Measurements from ENCODE around the gene C1orf198.
"Not testable (repeated sequence)": the region's sequence is repeated elsewhere in the genome, so short reads cannot be mapped to it uniquely, and the experiment has no call there.

Gene C1orf198

DNA sequence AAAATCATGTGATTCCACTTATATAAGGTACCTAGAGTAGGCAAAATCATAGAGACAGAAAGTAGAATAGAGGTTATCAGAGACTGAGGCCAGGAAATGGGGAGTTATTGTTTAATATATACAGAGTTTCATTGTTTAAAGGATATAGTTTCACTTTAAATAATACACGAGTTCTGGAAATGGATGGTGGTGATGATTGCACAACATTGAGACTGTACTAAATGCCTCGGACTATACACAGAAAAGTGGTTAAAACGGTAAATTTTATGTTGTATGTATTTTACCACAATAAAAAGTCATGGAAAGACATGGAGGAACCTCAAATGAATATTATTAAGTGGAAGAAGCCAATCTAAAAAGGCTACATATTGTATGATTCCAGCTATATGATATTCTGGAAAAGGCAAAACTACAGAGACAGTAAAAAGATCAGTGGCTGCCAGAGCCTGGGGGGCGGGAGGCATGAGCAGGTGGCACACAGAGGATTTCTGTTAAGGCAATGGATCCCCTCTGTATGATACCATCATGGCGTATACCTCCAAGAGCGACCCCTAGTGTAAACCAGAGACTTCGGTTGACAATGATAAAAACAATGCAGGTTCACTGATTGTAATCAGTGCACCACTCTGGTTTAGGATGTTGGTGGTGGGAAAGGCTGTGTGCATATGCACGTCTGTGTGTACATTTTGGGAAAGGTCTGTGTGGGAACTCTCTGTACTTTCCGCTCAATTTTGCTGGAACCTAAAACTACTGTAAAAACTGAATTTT is 7.5 kb downstream of the C1orf198 start:
- no peak for DNase-seq (ENCODE audit: low read depth)

DNA sequence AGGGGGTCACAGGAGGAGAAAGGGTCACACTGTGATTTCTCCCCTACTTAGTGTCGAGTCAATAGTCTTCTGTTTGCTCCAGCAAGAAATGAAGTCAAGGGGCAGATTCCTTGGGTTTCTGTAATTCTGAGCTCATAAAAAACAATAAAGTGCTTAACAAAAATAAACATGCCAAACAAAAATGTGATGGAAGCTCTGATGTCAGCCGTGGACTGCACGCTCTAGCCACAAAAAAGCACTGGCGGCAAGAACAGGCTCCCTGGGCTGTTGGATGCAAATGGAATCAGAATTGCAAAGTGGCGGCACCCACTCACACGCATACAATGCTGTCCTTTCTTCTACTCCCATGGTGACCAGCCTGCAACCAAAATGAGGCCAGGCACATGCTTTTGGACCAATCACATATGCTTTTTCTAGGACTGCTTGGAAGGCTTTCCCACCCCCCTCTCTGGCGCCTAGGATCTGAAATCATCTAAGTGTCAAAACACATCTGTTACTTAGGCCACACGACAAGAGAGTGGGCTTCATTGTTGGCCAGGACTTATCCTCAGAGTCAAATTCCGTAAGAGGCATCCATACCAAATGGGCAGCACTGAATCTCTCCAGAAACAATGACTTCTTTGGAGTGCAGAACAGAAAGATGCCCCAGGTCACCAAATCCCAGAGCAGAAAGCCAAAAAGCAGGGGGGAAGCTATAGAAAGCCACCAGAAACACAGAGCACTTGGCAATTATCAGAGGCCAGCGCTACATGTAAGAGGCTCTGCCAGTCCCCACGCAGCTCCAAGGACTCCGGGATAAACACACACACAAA is 9.2 kb downstream of the C1orf198 start:
- peak; percentile 87 for DNase-seq (ENCODE audit: low read depth)

DNA sequence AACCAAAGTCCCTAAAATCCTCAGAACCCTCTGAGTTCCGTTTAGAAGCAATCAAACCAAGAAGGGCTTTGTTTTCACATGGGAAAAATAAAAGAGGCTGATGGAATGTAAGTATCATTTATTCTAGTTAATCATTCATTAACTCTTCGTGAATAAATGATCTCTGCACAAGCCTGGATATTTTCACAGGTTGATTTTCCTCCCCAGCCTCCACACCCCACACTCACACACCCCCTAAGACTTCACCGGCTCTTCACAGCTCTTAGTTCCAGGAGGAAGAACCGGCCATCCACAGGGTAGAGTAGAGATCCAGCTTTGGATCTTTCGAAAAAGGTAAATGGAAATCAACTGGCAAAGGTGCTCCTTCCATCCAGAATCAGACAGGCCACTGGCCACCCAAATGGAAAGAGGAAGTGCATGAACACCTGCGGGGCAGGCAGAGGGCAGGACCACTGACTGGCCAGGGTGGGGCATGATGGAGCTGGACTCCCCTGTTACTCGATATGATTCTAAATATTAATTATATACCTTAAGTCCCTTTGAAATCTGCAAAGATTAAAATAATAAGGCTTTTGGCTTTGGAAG is 10.0 kb downstream of the C1orf198 start:
- DNase-seq (ENCODE audit: low read depth) = no peak

DNA sequence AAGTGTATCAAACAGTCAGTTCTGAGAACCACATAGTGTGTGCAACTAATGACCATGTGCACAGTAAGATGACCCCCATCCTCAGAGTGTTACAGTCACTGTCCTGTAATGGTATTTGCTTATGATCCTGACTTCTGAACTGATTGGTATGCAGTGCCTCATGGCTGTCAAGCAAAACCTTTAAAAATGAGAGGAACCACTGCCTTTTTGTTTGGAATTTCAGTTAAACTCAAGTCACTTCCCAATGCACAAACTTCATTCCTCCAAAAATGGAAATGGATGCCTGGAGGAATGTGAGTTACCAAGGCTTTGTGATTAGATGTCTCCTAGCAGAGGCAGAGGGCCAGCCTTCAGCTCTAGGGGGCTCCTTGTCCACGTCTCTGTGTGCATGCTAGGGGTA is 10.5 kb downstream of the C1orf198 start:
- no peak for DNase-seq (ENCODE audit: low read depth)

DNA sequence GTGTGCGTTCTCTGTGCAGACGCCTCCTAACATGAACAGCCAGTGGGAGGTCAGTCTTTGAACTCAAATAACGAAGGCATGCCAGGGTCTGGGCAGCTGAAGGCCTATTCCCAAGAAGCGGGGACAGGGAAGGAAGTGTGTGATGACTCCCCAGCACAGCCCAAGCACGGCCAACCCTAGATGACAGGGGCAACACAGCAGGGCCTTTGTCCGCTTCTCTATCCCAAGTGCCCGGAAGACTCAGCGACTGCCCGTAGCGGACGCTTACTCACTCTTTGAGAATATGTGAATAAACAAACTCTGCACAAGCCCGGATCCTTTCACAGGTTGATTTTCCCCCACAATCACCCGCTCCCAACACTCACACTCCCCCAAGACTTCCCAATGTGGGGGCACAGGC is 11.2 kb downstream of the C1orf198 start:
- peak; percentile 73 for DNase-seq (ENCODE audit: low read depth)

DNA sequence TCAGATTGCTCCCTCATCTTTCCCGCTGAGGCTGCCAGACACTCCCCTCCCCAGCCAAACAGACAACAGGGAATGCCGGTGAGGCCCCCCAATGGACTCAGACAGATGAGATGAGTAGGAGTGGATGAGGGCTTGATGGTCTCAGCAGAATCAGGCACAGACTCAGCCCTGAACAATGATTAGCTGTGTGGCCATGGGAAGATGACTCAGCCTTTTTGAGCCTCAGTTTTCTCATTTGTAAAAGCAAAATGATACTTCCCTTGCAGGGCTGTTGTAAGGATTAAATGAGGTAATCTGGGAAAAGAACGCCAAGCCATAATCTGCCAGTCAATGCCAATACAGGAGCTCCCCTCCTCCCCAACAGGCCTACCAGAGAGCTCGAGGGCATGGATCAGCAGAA is 12.4 kb downstream of the C1orf198 start:
- peak; percentile 66 for DNase-seq (ENCODE audit: low read depth)

DNA sequence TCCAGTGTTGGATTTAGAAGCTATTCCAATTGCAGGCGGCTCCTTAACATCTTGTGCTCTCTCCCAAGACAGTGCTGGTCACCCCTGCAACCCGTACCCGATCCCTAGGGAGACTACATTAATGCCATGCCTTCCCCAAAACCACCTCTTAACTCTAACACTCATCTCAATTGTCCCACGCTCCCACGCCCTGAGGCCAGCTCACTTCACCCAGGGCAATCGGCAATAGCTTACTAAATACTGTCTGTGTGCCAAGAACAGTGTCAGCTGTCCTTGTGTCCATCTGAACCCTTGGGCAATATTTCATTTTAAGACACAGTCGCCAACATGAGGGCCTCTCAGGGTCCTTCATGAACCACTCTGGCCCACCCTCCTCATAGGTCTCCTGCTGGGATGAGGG is 13.9 kb downstream of the C1orf198 start:
- DNase-seq (ENCODE audit: low read depth) = no peak

DNA sequence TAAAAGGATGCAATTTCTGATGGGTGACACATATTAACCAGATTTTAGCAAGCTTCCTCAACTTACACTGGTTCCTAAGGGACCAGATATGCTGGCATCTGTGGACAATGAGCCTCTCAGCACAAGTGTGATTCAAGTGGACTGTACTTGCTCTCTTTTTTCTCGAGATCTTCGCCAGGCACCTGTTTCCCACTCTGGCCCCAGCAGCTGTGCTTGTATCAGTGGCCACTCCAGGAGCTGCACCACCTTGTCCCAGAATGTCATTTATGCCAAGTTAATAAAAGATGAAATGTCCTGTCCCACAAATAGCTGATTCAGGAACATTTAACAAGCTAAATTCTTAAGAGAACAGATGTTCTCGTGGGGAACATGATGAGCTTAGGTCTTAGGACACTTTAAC is 14.6 kb downstream of the C1orf198 start:
- no peak for DNase-seq (ENCODE audit: low read depth)

DNA sequence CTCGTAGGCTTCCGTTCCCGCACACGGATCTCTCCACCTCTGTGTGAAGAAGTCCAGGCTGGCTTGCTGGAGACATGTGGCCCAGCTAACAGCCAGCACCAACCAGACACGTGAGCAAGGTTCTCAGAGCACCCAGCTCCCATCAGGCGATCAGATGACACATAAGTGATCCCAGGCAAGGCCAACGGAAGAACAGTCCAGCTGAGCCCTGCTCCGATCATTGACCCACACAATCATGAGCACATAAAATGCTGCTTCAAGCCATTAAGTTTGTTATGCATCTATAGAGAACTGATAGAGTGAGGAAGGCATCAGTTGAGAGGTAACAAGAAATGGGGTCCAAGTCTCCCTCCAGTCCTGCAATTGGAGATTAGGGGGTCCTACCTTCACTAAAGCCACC is 15.4 kb downstream of the C1orf198 start:
- no peak for DNase-seq (ENCODE audit: low read depth)

DNA sequence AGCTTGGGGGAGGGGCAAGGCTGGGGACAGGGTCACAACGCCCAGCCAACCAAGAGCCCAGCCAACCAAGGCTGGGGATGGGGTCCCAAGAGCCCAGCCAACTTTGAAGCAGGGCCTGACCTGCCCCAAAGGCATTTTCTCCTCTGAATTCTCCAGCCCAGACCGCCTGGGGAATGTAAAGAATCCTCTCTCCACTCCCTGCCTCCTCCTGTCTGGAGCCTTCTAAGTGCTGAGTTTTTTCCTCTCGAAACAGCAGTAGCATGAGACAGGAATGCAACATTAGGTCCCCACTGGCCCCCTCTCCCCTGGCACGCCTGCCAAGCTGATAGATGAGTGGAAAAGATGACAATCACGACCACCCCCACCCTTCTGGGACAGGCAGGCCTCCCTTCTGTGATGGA is 17.0 kb downstream of the C1orf198 start:
- peak; percentile 78 for DNase-seq (ENCODE audit: low read depth)

DNA sequence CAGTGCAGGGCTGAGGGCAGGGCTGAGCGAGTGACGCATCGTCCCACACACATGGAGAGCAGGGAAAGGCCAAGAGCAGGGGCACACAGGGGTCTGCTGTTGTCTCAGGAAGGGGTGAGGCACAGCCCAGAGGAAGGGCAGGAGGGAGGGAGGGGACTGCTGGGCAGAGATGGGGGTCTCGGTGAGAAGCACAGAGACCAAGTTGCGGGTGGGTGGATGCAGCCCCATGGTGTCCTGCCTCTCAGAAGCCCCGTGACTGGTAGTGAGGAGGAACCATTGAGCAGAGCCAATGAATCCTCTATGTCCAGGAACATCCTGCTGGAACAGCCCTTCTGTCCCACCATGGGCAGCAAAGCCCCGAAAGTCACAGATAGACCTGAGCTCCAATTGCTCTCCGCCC is 17.8 kb downstream of the C1orf198 start:
- DNase-seq (ENCODE audit: low read depth) = no peak

DNA sequence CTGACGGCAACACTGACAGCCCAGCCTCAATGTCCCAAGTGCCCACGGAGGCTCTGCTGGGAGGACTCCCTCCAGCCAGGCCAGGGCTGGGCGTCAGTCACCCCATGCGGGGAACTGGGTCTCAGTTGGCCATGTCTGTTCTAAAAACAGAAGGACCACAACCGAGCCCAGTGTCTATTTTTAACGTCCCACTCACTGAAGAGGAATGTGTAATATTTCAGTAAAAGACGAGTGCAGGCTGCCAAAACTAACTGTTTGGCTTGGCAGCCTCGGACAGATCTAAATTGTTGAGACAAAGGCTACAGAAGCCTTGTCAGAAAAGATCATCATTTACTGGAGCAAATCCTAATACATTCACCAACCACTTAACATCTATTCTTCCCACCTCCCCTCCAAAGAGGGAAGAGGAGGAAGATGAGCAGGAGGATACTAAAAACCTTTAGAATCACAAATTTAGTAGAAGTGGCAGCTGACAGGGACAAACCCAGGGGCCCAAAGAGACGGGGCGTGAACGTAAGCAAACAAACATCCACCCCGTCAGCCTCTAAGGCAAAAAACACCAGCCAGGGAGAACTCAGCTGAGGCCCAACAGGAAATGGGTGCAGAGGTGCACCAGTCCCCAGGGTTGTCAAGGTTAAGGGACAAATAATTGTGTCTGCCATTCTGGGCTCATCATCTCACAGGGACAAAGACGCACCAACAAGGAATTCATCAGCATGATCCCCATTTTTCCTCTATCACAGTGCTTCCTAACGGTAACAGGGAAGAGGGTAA is 18.7 kb downstream of the C1orf198 start:
- peak; percentile 94 for DNase-seq (ENCODE audit: low read depth)

DNA sequence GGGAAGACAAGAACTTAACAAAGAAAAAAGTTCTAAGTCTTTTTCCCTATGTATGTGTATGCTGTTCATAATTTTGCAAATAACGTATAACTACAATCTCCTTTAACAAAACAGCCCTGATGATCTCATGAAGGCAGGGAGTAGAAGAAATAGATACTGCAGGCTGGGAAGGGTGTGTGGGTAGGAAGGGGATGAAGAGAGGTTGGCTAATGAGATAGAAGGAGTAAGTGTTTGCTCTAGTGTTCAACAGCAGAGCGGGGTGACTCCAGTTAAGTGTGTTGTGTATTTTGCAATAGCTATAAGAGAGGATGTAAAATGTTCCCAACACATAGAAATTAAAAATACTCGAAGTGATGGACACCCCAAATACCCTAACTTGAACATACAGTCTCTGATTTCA is 20.1 kb downstream of the C1orf198 start:
- no peak for DNase-seq (ENCODE audit: low read depth)

DNA sequence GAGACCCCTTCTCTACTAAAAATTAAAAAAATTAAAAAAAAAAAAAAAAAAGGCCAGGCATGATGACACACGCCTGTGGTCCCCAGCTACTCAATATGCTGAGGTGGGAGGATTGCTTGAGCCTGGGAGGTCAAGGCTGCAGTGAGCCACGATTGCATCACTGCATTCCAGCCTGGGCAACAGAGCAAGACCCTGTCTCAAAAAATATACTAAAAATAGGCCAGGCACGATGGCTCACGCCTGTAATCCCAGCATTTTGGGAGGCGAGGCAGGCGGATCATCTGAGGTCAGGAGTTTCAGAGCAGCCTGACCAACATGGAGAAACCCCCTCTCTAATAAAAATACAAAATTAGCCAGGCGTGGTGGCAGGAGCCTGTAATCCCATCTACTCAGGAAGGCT is 23.1 kb downstream of the C1orf198 start:
- DNase-seq (ENCODE audit: low read depth) = not testable (repeated sequence)

DNA sequence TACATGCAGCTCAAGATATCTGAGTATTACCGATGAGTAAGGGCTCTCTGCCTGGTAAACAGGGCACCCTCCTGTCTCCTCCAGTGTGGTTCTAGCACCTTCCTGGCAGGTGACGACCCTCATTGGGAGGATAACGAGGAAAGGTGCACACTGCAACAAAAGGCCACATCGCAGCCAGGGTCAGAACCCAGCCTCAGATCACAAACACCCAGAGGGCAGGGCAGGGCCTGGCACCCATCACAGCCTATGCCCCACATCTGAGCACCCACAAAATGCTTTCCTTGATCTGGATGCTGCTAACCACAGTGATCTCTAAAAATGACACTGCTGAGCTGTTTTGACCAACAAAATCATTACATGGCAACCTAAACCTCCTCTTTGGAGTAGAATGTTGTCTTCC is 23.8 kb downstream of the C1orf198 start:
- no peak for DNase-seq (ENCODE audit: low read depth)

DNA sequence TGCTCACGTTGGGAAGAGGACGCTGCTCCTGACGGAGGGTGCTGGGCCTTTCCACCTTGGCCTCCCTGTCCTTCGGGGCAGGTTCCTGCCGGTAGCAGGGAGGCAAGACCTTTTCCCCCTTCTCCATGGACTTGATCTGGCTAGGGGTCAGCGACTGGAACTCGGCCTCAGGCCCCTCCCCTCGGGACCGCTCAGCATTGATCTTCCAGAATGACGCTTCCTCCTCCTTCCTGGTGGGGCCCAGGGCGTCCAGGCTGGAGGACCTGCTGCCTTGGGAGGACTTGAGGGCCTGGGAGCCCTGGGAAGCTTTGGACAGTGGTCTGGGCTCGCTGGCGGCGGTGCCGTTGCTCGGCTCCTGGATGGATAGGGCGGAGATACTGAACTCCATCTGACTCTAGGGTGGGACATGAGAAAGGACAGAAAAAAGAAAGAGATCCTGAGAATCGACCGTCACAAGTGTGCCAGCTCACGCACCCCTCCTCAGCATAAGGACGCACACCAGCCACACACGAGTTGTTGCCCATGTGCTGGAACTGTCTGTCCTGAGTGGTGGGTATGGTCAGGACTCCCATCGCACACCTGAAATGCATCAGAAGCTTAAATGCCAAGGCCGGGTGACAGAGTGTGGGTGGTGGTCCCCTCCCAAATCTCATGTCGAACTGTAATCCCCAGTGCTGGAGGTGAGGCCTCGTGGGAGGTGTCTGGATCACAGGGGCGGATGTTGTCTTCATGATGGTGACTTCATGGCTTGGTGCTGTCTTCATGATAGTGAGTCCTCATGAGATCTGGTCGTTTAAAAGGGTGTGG is 24.6 kb downstream of the C1orf198 start:
- DNase-seq (ENCODE audit: low read depth) = no peak

DNA sequence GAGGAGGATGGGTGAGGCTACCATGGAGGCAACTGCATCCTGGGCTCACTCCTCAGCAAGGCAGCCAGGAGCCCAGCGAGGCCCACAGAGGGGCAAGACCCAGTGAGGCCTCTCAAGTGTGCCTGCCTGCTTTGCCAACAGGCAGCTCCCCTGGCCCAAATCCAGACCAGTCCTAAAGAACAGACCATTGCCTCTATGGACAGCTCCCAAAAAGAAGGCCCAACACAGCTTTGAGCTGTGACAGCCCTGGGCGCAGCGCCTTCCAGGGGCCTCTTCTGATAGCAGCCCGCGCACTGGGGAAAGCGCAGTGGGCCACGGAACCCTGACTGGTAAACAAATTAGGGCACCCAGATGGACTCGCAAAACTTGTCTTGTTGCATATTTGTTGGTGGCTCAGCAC is 25.5 kb downstream of the C1orf198 start:
- no peak for DNase-seq (ENCODE audit: low read depth)

DNA sequence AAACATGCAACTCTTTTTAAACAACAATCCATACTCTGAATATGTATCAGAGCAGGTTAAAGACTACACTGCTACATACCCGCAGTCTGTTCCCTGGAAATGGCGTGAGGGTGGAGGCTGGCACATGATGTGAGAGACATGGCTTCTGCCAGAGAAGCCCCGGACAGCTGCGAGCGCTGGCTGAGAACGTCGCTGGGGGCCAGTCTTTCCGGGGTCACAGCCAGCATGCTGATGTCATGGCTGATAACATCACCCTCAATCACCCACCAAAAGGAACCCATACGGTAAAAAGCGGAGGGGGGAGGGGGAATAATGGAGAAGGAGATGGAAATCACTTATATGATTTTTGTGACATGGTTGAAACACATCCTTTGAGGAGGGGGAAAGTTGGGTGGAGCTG is 29.1 kb downstream of the C1orf198 start:
- no peak for DNase-seq (ENCODE audit: low read depth)

DNA sequence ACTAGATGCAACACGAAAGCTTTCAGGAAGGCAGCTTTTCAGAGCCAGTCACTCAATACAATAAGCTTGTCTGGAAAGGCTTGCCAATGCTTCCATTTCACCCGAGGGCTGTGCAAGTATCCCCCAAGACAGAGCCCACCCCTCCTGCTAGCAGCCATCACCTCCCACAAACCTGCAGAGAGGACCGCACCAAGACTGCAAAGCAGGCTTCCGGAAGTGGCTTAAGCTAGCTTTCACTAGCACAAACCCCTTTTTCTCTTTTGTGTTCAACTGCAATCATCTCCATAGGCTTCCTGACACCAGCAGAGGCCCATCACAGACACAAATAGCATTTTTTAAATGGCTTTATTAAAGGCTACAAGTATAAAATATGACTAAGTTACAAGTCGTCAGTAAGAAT is 31.5 kb downstream of the C1orf198 start:
- DNase-seq (ENCODE audit: low read depth) = no peak

DNA sequence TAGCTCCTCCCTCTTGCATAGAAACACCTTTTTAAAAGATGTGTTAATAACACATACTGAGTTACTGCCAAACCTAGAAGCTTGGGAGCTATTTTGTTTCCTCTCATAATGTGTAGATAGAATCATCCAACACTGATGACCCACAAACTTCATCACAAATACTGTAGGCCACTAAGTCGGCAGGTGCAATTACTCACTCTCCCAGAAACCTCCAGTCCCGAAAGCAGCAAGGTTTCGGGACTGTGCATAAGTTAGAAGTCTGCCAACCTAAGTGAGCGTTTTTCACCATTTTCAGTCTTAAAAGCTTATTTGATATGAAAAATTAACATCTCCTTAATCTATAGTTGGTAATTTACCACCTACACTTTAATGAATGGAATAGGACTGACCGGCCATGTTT is 32.0 kb downstream of the C1orf198 start:
- DNase-seq (ENCODE audit: low read depth) = no peak

DNA sequence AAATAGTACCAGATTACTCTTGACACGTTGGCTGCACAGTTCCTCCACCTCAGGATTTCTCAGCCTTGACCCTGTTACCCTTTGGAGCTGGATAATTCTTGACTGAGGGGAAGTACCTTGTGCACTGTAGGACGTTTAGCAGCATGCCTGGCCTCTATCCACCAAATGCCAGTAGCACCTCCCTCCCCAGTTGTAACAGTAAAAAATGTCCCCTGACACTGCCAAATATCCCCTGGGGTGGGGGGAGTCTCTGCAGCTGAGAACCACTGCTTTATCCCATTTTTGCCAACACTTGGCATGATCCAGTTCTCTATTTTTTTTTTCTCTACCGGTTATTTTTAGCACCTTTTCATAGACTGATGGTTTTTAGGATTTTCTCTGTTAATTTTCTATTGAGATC is 34.0 kb downstream of the C1orf198 start:
- DNase-seq (ENCODE audit: low read depth) = no peak

DNA sequence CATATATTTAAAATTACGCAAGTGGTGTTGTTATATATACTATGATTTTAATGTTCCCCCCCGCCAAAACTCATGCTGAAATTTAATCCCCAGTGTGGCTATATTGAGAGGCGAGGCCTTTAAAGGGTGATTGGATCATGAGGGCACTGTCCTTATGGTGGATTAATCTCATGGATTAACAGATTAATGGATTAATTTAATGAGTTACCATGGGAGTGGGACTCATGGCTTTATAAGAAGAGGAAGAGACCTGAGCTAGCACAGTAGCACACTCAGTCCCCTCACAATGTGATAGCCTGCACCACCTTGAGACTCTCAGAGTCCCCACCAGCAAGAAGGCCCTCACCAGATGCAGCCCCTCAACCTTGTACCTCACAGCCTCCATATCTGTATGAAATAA is 34.8 kb downstream of the C1orf198 start:
- DNase-seq (ENCODE audit: low read depth) = no peak

Measured in iris pigment epithelial cell (primary cell).